ENCODE measurements around the gene GAPVD1. TPM values are rescaled to one million over a fixed set of nuclear protein-coding genes. Genes with fewer than 3 reads are reported as not detected.
"Not testable (repeated sequence)": the region's sequence is repeated elsewhere in the genome, so short reads cannot be mapped to it uniquely, and the experiment has no call there.

GAPVD1 gene, protein sequence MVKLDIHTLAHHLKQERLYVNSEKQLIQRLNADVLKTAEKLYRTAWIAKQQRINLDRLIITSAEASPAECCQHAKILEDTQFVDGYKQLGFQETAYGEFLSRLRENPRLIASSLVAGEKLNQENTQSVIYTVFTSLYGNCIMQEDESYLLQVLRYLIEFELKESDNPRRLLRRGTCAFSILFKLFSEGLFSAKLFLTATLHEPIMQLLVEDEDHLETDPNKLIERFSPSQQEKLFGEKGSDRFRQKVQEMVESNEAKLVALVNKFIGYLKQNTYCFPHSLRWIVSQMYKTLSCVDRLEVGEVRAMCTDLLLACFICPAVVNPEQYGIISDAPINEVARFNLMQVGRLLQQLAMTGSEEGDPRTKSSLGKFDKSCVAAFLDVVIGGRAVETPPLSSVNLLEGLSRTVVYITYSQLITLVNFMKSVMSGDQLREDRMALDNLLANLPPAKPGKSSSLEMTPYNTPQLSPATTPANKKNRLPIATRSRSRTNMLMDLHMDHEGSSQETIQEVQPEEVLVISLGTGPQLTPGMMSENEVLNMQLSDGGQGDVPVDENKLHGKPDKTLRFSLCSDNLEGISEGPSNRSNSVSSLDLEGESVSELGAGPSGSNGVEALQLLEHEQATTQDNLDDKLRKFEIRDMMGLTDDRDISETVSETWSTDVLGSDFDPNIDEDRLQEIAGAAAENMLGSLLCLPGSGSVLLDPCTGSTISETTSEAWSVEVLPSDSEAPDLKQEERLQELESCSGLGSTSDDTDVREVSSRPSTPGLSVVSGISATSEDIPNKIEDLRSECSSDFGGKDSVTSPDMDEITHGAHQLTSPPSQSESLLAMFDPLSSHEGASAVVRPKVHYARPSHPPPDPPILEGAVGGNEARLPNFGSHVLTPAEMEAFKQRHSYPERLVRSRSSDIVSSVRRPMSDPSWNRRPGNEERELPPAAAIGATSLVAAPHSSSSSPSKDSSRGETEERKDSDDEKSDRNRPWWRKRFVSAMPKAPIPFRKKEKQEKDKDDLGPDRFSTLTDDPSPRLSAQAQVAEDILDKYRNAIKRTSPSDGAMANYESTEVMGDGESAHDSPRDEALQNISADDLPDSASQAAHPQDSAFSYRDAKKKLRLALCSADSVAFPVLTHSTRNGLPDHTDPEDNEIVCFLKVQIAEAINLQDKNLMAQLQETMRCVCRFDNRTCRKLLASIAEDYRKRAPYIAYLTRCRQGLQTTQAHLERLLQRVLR (N-terminal part only)
- total RNA-seq = 10 to 100 TPM; 34.4 to 50.1 TPM

DNA sequence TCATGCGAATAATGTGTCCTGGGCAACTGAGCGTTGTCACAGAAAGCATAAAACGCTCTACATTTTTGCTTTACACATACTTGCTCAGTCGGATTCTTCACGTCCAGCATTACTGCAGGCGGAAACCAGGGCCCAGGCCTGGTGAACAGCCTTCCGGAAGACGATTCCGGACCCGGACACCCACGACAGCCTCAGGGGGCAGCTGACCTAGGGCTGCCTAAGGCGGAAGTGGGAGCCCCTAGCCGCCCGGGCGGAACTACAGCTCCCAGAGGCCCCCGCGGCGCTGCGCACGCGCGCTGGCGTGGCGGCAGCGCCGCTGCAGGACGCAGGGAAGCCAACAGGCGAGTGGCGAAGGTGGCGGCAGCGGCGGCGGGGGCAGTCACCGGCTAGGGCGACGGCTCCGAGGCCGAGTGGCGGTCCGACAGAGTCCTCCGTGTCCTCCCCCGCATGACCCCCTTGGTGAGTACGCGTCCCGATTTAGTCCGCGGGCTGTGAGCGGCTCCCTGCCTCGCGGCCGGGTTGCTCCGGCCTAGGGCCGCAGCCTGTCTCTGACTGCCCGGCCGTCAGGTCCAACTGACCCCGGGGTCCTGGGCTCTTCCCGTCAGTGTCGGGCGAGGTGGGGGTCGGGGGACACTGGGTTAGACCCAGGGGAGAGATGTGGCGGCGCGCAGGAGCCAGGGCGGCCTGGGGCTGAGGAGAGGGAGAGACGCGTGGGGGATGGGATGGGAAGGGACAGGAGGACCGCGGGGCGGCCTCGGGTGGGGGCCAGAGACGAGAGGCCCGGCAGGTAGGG lies at the start of gene GAPVD1:
Gene GAPVD1 (plus strand): TSS at position 326 of the 793 bp plus-strand sequence. CDS start 37,096 bp downstream, outside the sequence.
- Histone ChIP-seq H3K9me3 (no peaks in the 10 kb centered on the region), H3K36me3 (no peaks in the 10 kb centered on the region), H3K27ac (peak within 1 kb of the TSS; percentile 75 to 84), H3K27me3 (replicated peaks; ENCODE audit: insufficient read depth) (no peaks in the 10 kb centered on the region), H3K4me1 (replicated peaks) (no peaks in the 10 kb centered on the region), H3K4me3 (peak within 1 kb of the TSS; percentile 63 to 97)
- TF ChIP-seq, protein P1, sequence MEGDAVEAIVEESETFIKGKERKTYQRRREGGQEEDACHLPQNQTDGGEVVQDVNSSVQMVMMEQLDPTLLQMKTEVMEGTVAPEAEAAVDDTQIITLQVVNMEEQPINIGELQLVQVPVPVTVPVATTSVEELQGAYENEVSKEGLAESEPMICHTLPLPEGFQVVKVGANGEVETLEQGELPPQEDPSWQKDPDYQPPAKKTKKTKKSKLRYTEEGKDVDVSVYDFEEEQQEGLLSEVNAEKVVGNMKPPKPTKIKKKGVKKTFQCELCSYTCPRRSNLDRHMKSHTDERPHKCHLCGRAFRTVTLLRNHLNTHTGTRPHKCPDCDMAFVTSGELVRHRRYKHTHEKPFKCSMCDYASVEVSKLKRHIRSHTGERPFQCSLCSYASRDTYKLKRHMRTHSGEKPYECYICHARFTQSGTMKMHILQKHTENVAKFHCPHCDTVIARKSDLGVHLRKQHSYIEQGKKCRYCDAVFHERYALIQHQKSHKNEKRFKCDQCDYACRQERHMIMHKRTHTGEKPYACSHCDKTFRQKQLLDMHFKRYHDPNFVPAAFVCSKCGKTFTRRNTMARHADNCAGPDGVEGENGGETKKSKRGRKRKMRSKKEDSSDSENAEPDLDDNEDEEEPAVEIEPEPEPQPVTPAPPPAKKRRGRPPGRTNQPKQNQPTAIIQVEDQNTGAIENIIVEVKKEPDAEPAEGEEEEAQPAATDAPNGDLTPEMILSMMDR (IDR thresholded peaks at IDR 0.05) = peak in 3 of 4 experiments; percentile 40 to 66 (median 64)
- TF ChIP-seq POLR2AphosphoS5 (IDR thresholded peaks at IDR 0.05) (peak; percentile 56), POLR2A (IDR thresholded peaks at IDR 0.05) (peak; percentile 77)
- intact Hi-C loops (cut with DNase I) = no loop called here
- WGBS = under 1% methylated on average over 71 of the region's 72 CpGs
- DNase-seq (ENCODE audit: low spot score) = peak; percentile 74

DNA sequence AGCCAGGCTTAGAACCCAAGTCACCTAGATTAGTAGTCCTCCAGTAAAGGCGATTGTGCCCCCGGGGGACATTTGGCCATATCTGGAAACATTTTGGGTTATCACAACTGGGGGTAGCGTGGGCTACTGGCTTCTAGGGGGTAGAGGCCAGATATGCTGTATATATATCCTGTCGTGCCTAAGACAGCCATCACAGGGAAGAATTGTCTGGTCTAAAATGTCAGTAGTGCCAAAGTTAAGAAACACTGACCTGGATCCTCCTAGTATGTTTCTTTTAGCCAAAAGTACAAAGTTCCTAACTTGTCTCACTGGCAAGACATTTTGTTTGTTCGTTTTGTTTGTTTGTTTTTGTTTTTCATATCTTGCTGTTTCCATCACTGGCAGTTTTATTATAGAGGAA lies 47.4 kb upstream of the GAPVD1 start:
- no peak for DNase-seq (ENCODE audit: low spot score)
- 82% methylated on average over 5 of the region's 5 CpGs for WGBS
- H3K36me3 ChIP-seq = no peaks in the 10 kb centered on the region
- intact Hi-C loops (cut with DNase I) = no loop called here
- H3K4me1 ChIP-seq (replicated peaks) = no peaks in the 10 kb centered on the region
- H3K27me3 ChIP-seq (replicated peaks; ENCODE audit: insufficient read depth) = no peaks in the 10 kb centered on the region
- no peak overlapping the region for H3K27ac ChIP-seq
- no peak overlapping the region for H3K4me3 ChIP-seq
- H3K9me3 ChIP-seq = no peaks in the 10 kb centered on the region
- TF ChIP-seq, protein P1 (IDR thresholded peaks at IDR 0.05) = no peak
- TF ChIP-seq POLR2AphosphoS5 (IDR thresholded peaks at IDR 0.05) (no peak), POLR2A (IDR thresholded peaks at IDR 0.05) (no peak)

DNA sequence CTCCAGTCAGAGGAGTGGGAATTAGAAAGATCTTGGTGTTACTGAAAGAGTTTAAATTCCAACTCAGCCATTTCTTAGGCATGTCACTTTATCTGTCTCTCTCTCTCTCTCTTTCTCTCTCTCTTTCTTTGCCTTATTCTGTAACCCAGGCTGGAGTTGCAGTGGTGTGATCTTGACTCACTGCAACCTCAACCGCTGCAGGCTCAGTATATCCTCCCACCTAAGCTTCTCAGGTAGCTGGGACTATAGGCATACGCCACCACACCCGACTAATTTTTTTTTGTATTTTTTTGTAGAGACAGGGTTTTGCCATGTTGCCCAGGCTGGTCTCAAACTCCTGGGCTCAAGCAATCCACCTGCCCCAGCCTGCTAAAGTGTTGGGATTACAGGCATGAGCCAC lies 43.0 kb upstream of the GAPVD1 start:
- Histone ChIP-seq H3K4me1 (replicated peaks) (no peaks in the 10 kb centered on the region), H3K9me3 (no peaks in the 10 kb centered on the region), H3K36me3 (no peaks in the 10 kb centered on the region), H3K27ac (no peak overlapping the region), H3K4me3 (no peak overlapping the region), H3K27me3 (replicated peaks; ENCODE audit: insufficient read depth) (no peaks in the 10 kb centered on the region)
- TF ChIP-seq POLR2AphosphoS5 (IDR thresholded peaks at IDR 0.05) (no peak), POLR2A (IDR thresholded peaks at IDR 0.05) (no peak)
- TF ChIP-seq, protein P1 (IDR thresholded peaks at IDR 0.05) = no peak
- no peak for DNase-seq (ENCODE audit: low spot score)
- WGBS = 94% methylated on average over 3 of the region's 3 CpGs
- intact Hi-C loops (cut with DNase I) = no loop called here

DNA sequence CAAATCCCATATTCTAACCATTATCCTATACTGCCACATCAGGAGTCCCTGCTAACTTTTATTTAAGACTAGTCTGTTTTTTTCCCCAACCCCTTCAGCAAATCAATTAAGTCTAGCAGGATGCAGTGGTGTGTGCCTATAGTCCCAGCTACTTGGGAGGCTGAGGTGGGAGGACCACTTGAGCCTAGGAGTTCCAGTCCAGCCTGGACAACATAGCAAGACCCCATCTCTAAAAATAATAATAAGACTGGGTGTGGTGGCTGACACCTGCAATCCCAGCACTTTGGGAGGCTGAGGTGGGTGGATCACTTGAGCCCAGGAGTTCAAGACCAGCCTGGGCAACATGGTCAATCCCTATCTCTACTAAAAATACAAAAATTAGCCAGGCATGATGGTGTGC lies 36.8 kb upstream of the GAPVD1 start:
- H3K27ac ChIP-seq; H3K36me3 ChIP-seq; H3K4me1 ChIP-seq (replicated peaks); H3K9me3 ChIP-seq; intact Hi-C loops (cut with DNase I); DNase-seq (ENCODE audit: low spot score); H3K27me3 ChIP-seq (replicated peaks; ENCODE audit: insufficient read depth); H3K4me3 ChIP-seq: not testable (repeated sequence)
